Stimulated activated CD4-positive, alpha-beta T cell treated with anti-CD3 and anti-CD28 coated beads, Interleukin-1b, Interleukin-23, amount 100 ng/mL, for 48 hours (primary cell): ENCODE measurements around the gene USP15.
"Not testable (repeated sequence)": the region's sequence is repeated elsewhere in the genome, so short reads cannot be mapped to it uniquely, and the experiment has no call there.

Experiments used
- DNase-seq: peaks from one replicate; pipeline ENCODE4 v3.0.0-alpha.2; 2020

The USP15 gene

DNA sequence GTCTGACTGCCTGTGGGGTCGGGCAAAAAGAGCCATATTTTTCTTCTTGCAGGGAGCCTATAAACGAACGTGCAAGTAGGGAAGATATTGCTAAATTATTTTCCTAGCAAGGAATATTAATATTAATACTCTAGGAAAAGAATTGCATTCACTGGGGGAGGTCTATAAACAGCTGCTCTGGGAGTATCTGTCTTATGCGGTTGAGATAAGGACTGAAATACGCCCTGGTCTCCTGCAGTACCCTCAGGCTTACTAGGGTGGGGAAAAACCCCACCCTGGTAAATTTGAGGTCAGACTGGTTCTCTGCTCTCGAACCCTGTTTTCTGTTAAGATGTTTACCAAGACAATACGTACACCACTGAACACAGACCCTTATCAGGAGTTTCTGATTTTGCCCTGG is 203.0 kb downstream of the USP15 start:
- not testable (repeated sequence) for DNase-seq
